Prostate gland (tissue), 2 donors: ENCODE measurements around the gene AOPEP.

Experiments used
- POLR2A ChIP-seq: fragments of 450-650 bp; IDR thresholded peaks from one replicate; pipeline ENCODE4 v1.6.1; 2016; ENCODE audit warnings: antibody characterized with exemption, mild to moderate bottlenecking
- TF ChIP-seq, protein P1 (sequence below), 4 experiments: fragments of 200-600 bp in 2 of 4; fragments of 450-650 bp in 2 of 4; sonication (generic) in 2 of 4; IDR thresholded peaks; 1 replicate in 3 of 4; 2 replicates in 1 of 4; pipeline ENCODE4 v1.5.1; 2016 to 2019; ENCODE audit warnings: antibody characterized with exemption in 4 of 4, mild to moderate bottlenecking in 2 of 4, moderate library complexity in 2 of 4

DNA sequence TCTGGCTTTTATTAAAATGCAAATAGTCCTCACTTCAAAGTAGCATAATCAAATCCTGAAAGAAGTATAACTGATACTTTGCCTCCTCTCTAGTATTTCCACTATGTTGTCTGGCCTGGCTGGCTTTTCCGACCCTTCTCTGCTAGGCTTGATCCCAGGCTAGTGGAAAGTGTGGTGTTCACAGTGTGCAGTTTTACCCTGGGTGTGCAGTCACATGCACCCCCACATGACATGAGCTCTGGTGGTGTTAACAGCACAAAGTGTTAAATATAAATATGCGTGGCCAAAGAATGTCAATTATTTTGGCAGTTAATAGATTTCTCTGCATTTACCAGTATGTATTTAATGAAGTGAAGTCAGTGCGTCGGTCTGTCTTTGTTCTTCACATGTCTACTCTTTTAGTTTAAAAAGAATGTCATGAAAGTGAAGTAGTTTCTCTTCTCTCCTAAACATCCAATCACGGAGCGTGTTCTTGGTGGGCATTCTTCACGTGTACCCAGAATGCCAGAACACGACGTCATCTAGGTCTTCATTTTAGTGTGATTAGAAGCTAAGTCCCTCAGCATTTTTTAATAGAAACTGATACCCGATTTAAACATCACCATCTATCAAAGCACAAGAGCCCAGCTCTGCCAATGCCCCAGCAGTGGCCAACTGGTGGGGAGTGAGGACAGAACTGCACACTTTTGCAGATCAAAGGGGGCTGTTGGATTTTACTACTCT lies 304.6 kb downstream of the AOPEP start:
- TF ChIP-seq, protein P1, sequence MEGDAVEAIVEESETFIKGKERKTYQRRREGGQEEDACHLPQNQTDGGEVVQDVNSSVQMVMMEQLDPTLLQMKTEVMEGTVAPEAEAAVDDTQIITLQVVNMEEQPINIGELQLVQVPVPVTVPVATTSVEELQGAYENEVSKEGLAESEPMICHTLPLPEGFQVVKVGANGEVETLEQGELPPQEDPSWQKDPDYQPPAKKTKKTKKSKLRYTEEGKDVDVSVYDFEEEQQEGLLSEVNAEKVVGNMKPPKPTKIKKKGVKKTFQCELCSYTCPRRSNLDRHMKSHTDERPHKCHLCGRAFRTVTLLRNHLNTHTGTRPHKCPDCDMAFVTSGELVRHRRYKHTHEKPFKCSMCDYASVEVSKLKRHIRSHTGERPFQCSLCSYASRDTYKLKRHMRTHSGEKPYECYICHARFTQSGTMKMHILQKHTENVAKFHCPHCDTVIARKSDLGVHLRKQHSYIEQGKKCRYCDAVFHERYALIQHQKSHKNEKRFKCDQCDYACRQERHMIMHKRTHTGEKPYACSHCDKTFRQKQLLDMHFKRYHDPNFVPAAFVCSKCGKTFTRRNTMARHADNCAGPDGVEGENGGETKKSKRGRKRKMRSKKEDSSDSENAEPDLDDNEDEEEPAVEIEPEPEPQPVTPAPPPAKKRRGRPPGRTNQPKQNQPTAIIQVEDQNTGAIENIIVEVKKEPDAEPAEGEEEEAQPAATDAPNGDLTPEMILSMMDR (IDR thresholded peaks at IDR 0.05) = no peak
- no peak for TF ChIP-seq POLR2A
